Choroid plexus epithelial cell (primary cell): ENCODE data around the gene MBOAT2.

Experiments
- DNase-seq: peaks from one replicate; pipeline ENCODE4 v3.0.0-alpha.2; 2010; ENCODE audit warnings: low read depth
- H3K4me3 ChIP-seq: 2 replicates; pipeline ENCODE4 v1.5.1; 2011; ENCODE audit warnings: low read depth, mild to moderate bottlenecking, control low read depth, low read length, moderate library complexity
- CTCF ChIP-seq: conservative IDR thresholded peaks from 2 replicates; pipeline ENCODE4 v1.5.1; 2011; ENCODE audit warnings: low read depth, mild to moderate bottlenecking, control low read depth, inconsistent platforms, low read length, moderate library complexity

The MBOAT2 gene

GRCh38 chr2:8849327-8849726 is 154.2 kb downstream of the MBOAT2 start:
- H3K4me3 ChIP-seq = no peak overlapping the region
- no peak for TF ChIP-seq CTCF
- peak; percentile 39 for DNase-seq

GRCh38 chr2:8848328-8849100 is 155.0 kb downstream of the MBOAT2 start:
- no peak overlapping the region for H3K4me3 ChIP-seq
- no peak for DNase-seq
- no peak for TF ChIP-seq CTCF

GRCh38 chr2:8847400-8847799 is 156.1 kb downstream of the MBOAT2 start:
- DNase-seq = no peak
- no peak overlapping the region for H3K4me3 ChIP-seq
- no peak for TF ChIP-seq CTCF

- no peak for DNase-seq
- TF ChIP-seq CTCF = no peak
- no peak overlapping the region for H3K4me3 ChIP-seq
These were observed 161.6 kb downstream of the MBOAT2 start for GRCh38 chr2:8841932-8842331.

- no peak for TF ChIP-seq CTCF
- no peak for DNase-seq
- no peak overlapping the region for H3K4me3 ChIP-seq
These were observed 162.9 kb downstream of the MBOAT2 start for GRCh38 chr2:8840475-8841091.

- H3K4me3 ChIP-seq = no peak overlapping the region
- TF ChIP-seq CTCF = no peak
- DNase-seq = no peak
These were observed 164.1 kb downstream of the MBOAT2 start for GRCh38 chr2:8839189-8839965.

- no peak overlapping the region for H3K4me3 ChIP-seq
- no peak for TF ChIP-seq CTCF
- DNase-seq = no peak
These were observed 165.7 kb downstream of the MBOAT2 start for GRCh38 chr2:8837795-8838140.
